Measurements from ENCODE around the gene RPGRIP1. TPM values are rescaled to one million over a fixed set of nuclear protein-coding genes. Genes with fewer than 3 reads are reported as not detected.

RPGRIP1 gene
- total RNA-seq, 1 donor: not detected

GRCh38 chr14:21311614-21312013 lies 31.7 kb downstream of the RPGRIP1 start:
- no peak for TF ChIP-seq CTCF (IDR thresholded peaks at IDR 0.05; ENCODE audit: insufficient read depth, low read depth, low read length)
- DNase-seq (ENCODE audit: low read depth): no peak
- no peak overlapping the region for H3K4me3 ChIP-seq (ENCODE audit: low read depth, low read length)

GRCh38 chr14:21313512-21313911 lies 33.6 kb downstream of the RPGRIP1 start:
- DNase-seq (ENCODE audit: low read depth): no peak
- no peak overlapping the region for H3K4me3 ChIP-seq (ENCODE audit: low read depth, low read length)
- TF ChIP-seq CTCF (IDR thresholded peaks at IDR 0.05; ENCODE audit: insufficient read depth, low read depth, low read length): no peak

GRCh38 chr14:21317398-21317797 lies 37.5 kb downstream of the RPGRIP1 start:
- no peak for DNase-seq (ENCODE audit: low read depth)
- H3K4me3 ChIP-seq (ENCODE audit: low read depth, low read length): no peak overlapping the region
- TF ChIP-seq CTCF (IDR thresholded peaks at IDR 0.05; ENCODE audit: insufficient read depth, low read depth, low read length): no peak

GRCh38 chr14:21320913-21321312 lies 41.0 kb downstream of the RPGRIP1 start:
- DNase-seq (ENCODE audit: low read depth): peak; percentile 17
- H3K4me3 ChIP-seq (ENCODE audit: low read depth, low read length): no peak overlapping the region
- no peak for TF ChIP-seq CTCF (IDR thresholded peaks at IDR 0.05; ENCODE audit: insufficient read depth, low read depth, low read length)

- TF ChIP-seq CTCF (IDR thresholded peaks at IDR 0.05; ENCODE audit: insufficient read depth, low read depth, low read length): no peak
- no peak overlapping the region for H3K4me3 ChIP-seq (ENCODE audit: low read depth, low read length)
- DNase-seq (ENCODE audit: low read depth): no peak
Measured at GRCh38 chr14:21322716-21323115, 42.8 kb downstream of the RPGRIP1 start.

- peak; percentile 58 for DNase-seq (ENCODE audit: low read depth)
Measured at GRCh38 chr14:21326972-21327371, 47.1 kb downstream of the RPGRIP1 start.

More at GRCh38 chr14:21326972-21327371, 47.1 kb downstream of the RPGRIP1 start:
- H3K4me3 ChIP-seq (ENCODE audit: low read depth, low read length): no peak overlapping the region
- no peak for TF ChIP-seq CTCF (IDR thresholded peaks at IDR 0.05; ENCODE audit: insufficient read depth, low read depth, low read length)

Other genes with a start within 250 kb of the RPGRIP1 start
- not detected in 2 replicates for gene TPPP2, start 249.9 kb upstream of the RPGRIP1 start, total RNA-seq
- gene RNASE13, start 245.3 kb upstream of the RPGRIP1 start, total RNA-seq: not detected in 2 replicates
- gene RNASE7, start 237.7 kb upstream of the RPGRIP1 start, total RNA-seq: not detected in 2 replicates
- gene RNASE8, start 222.3 kb upstream of the RPGRIP1 start, total RNA-seq: not detected in 2 replicates
- 39.6 and 45.3 TPM in 2 replicates for gene ARHGEF40, start 209.8 kb upstream of the RPGRIP1 start, total RNA-seq
- 1.7 and 2.6 TPM in 2 replicates for gene ZNF219, start 181.4 kb upstream of the RPGRIP1 start, total RNA-seq
- 0.64 TPM in 1 of 2 replicates, not detected in the other for gene TMEM253, start 179.0 kb upstream of the RPGRIP1 start, total RNA-seq
- gene OR5AU1, start 124.0 kb upstream of the RPGRIP1 start, total RNA-seq: under 0.01 TPM in 1 of 2 replicates, not detected in the other
- gene HNRNPC, start 10.6 kb upstream of the RPGRIP1 start, total RNA-seq: 551 and 671 TPM in 2 replicates
- gene SUPT16H, start 103.9 kb downstream of the RPGRIP1 start, total RNA-seq: 65.7 and 87.7 TPM in 2 replicates
- 59.3 and 85.1 TPM in 2 replicates for gene CHD8, start 176.0 kb downstream of the RPGRIP1 start, total RNA-seq
- 22.9 and 41.0 TPM in 2 replicates for gene RAB2B, start 196.9 kb downstream of the RPGRIP1 start, total RNA-seq
- gene TOX4, start 197.1 kb downstream of the RPGRIP1 start, total RNA-seq: 26.4 and 39.3 TPM in 2 replicates
- gene METTL3, start 231.3 kb downstream of the RPGRIP1 start, total RNA-seq: 35.1 and 51.8 TPM in 2 replicates
- 3.2 and 3.9 TPM in 2 replicates for gene SALL2, start 246.3 kb downstream of the RPGRIP1 start, total RNA-seq